Suppressor macrophage treated with lipopolysaccharide for 4 hours (primary cell): Measurements from ENCODE around the gene GNG3.
"Not testable (repeated sequence)": the region's sequence is repeated elsewhere in the genome, so short reads cannot be mapped to it uniquely, and the experiment has no call there.

Experiments used
- DNase-seq: peaks from one replicate; pipeline ENCODE4 v3.0.0-alpha.2; 2020

GNG3 gene

GRCh38 chr11:62707277-62707861 lies at the start of gene GNG3, which contains the start of gene BSCL2:
TSS of gene GNG3 (plus strand) at chr11:62707676. CDS start at chr11:62708296, 620 bp downstream.
TSS of gene BSCL2 (minus strand) at chr11:62707424. CDS start at chr11:62707195, 229 bp downstream.
- no peak for DNase-seq

- no peak for DNase-seq
Measured at GRCh38 chr11:62664405-62665074, 42.9 kb upstream of the GNG3 start.

- peak; percentile 97 for DNase-seq
Measured at GRCh38 chr11:62665075-62665598, 42.3 kb upstream of the GNG3 start, which contains the start of the genes C11orf98 and CSKMT. TSS of gene C11orf98 (minus strand) at chr11:62665210. CDS start at chr11:62665169, 41 bp downstream. TSS of gene CSKMT (plus strand) at chr11:62665312. CDS start at chr11:62665880, 568 bp downstream.

- peak; percentile 60 for DNase-seq
Measured at GRCh38 chr11:62665599-62666258, 41.7 kb upstream of the GNG3 start.

GRCh38 chr11:62666259-62666926 lies 41.1 kb upstream of the GNG3 start:
- no peak for DNase-seq

GRCh38 chr11:62667460-62667859 lies 40.0 kb upstream of the GNG3 start:
- DNase-seq = no peak

GRCh38 chr11:62669420-62670161 lies 37.9 kb upstream of the GNG3 start:
- no peak for DNase-seq

- DNase-seq = no peak
Measured at GRCh38 chr11:62671236-62671607, 36.3 kb upstream of the GNG3 start.

GRCh38 chr11:62671608-62672389 lies 35.7 kb upstream of the GNG3 start, which contains the start of the genes LBHD1 and UQCC3:
TSS of gene LBHD1 (minus strand) at chr11:62672267. CDS start at chr11:62670031, 2,236 bp downstream.
TSS of gene UQCC3 (plus strand) at chr11:62671673. CDS start at chr11:62671746, 73 bp downstream.
- peak; percentile 83 for DNase-seq

- DNase-seq = no peak
Measured at GRCh38 chr11:62673196-62673525, 34.3 kb upstream of the GNG3 start.

- not testable (repeated sequence) for DNase-seq
Measured at GRCh38 chr11:62675415-62675814, 32.1 kb upstream of the GNG3 start.

GRCh38 chr11:62676698-62677097 lies 30.8 kb upstream of the GNG3 start:
- no peak for DNase-seq

GRCh38 chr11:62677156-62677555 lies 30.3 kb upstream of the GNG3 start:
- no peak for DNase-seq

GRCh38 chr11:62677714-62678113 lies 29.8 kb upstream of the GNG3 start:
- DNase-seq = no peak

- DNase-seq = no peak
Measured at GRCh38 chr11:62678433-62678769, 29.1 kb upstream of the GNG3 start.

GRCh38 chr11:62678770-62679696 lies 28.4 kb upstream of the GNG3 start, which contains the start of gene UBXN1:
TSS of gene UBXN1 (minus strand) at chr11:62679073. CDS start at chr11:62678923, 150 bp downstream.
- peak; percentile 94 for DNase-seq

GRCh38 chr11:62680825-62681240 lies 26.6 kb upstream of the GNG3 start:
- peak; percentile 43 for DNase-seq

GRCh38 chr11:62682518-62682917 lies 25.0 kb upstream of the GNG3 start:
- DNase-seq = no peak

- no peak for DNase-seq
Measured at GRCh38 chr11:62687508-62688396, 19.7 kb upstream of the GNG3 start.
